K562 (cell line): Measurements from ENCODE around the gene PNPLA2.

ENCODE experiments used
- ARID1B ChIP-seq: fragments of 450-650 bp; IDR thresholded peaks from 2 replicates; pipeline ENCODE4 v1.6.1; 2016; ENCODE audit warnings: antibody characterized with exemption, mild to moderate bottlenecking, inconsistent platforms
- CBX5 ChIP-seq: IDR thresholded peaks from 2 replicates; pipeline ENCODE4 v1.6.1; 2014; ENCODE audit warnings: low read depth, borderline replicate concordance
- MAFF ChIP-seq: IDR thresholded peaks from 2 replicates; pipeline ENCODE4 v1.6.1; 2012; ENCODE audit warnings: low read length, improper control_type of control experiment
- MEF2A ChIP-seq: IDR thresholded peaks from 2 replicates; pipeline ENCODE4 v1.6.1; 2011; ENCODE audit warnings: low read depth, mild to moderate bottlenecking, low read length, moderate library complexity; ENCODE audit not compliant: control insufficient read depth
- POLR2AphosphoS5 ChIP-seq: IDR thresholded peaks from 2 replicates; pipeline ENCODE4 v1.6.1; 2011; ENCODE audit warnings: mild to moderate bottlenecking, low read depth, low read length, moderate library complexity; ENCODE audit not compliant: control insufficient read depth, insufficient read depth
- RFX7 ChIP-seq: fragments of 250-450 bp; sonication (Bioruptor Pico); IDR thresholded peaks from 2 replicates; pipeline ENCODE4 v1.5.1; 2021; ENCODE audit warnings: mild to moderate bottlenecking
- TBL1XR1 ChIP-seq, 2 experiments: IDR thresholded peaks; 2 replicates each; pipeline ENCODE4 v1.6.1; 2012; ENCODE audit warnings: improper control_type of control experiment in 2 of 2, low read length in 2 of 2, mild to moderate bottlenecking in 1 of 2
- YY1 ChIP-seq, 3 experiments: IDR thresholded peaks; 2 replicates each; pipeline ENCODE4 v1.6.1; 2011; ENCODE audit warnings: low read length in 2 of 3, mild to moderate bottlenecking in 2 of 3, moderate library complexity in 2 of 3, borderline replicate concordance in 1 of 3, control low read depth in 1 of 3, low read depth in 1 of 3; ENCODE audit not compliant: insufficient read depth in 3 of 3, insufficient replicate concordance in 2 of 3, control insufficient read depth in 1 of 3, insufficient read length in 1 of 3; ENCODE audit errors: extremely low read depth in 1 of 3
- TF ChIP-seq, protein P1 (sequence below), 3 experiments: IDR thresholded peaks in 2 of 3; conservative IDR thresholded peaks in 1 of 3; 2 replicates each; pipeline ENCODE4 v1.5.1; 2011 to 2012; ENCODE audit warnings: low read length in 3 of 3, mild to moderate bottlenecking in 3 of 3, control low read depth in 2 of 3, improper control_type of control experiment in 1 of 3, inconsistent platforms in 1 of 3, low read depth in 1 of 3, mixed read lengths in 1 of 3, moderate library complexity in 1 of 3; ENCODE audit not compliant: insufficient read depth in 2 of 3
- TF ChIP-seq, protein P2 (sequence below), 2 experiments: IDR thresholded peaks; 2 replicates each; pipeline ENCODE4 v1.6.1; 2012; ENCODE audit warnings: improper control_type of control experiment in 2 of 2, low read depth in 2 of 2, low read length in 2 of 2, borderline replicate concordance in 1 of 2

DNA sequence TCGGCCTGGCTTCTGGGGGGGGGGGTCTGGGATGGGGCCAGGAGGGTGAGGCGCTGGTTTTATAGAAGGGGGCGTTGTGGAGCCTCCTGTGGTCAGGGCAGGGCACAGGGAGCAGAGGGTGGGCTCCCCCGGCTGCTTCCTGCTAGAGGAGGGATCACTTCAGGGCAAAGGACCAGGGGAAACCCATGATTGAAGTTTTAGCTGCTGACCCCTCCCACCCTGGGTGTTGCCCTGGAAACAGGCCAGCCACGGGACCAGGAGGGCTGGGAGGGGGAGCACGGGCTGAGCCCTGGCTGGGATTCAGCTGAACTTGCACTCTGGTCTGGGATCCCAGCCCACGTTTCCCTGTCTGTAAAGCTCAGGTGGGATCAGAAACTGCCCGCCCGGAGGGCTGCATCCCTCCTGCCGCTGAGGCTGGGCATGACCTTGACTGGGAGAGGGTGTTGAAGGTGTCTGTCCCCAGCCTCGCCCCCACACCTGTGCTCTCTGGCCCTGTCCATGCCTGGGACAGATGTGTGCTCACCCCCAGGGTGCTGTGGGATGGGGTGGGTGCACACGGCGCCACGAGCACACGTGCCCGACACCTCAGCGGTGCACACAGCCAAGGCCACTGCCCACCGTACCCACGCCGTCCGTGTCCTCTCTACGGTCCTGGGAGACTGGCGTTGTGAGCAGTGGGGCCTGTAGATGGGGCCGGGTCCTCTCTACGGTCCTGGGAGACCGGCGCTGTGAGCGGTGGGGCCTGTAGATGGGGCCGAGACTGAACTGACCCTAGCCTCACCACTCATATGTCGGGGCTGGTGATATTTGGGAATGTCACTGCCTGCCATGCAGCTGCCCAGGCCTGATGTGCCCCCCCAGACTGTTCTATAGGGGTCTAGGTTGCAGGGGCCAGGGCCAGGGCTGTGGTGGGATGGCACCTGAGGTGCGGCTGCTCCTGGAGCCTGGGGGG lies 26.3 kb downstream of the PNPLA2 start:
- TF ChIP-seq POLR2AphosphoS5, result no peak
- no peak for TF ChIP-seq YY1 (IDR thresholded peaks at IDR 0.05; ENCODE audit: borderline replicate concordance in 1 of 3, control insufficient read depth in 1 of 3, extremely low read depth in 1 of 3, insufficient read depth in 3 of 3, insufficient read length in 1 of 3, insufficient replicate concordance in 2 of 3, low read depth in 1 of 3, low read length in 2 of 3)
- no peak for TF ChIP-seq TBL1XR1 (IDR thresholded peaks at IDR 0.05; ENCODE audit: low read length in 2 of 2)
- TF ChIP-seq, protein P1, sequence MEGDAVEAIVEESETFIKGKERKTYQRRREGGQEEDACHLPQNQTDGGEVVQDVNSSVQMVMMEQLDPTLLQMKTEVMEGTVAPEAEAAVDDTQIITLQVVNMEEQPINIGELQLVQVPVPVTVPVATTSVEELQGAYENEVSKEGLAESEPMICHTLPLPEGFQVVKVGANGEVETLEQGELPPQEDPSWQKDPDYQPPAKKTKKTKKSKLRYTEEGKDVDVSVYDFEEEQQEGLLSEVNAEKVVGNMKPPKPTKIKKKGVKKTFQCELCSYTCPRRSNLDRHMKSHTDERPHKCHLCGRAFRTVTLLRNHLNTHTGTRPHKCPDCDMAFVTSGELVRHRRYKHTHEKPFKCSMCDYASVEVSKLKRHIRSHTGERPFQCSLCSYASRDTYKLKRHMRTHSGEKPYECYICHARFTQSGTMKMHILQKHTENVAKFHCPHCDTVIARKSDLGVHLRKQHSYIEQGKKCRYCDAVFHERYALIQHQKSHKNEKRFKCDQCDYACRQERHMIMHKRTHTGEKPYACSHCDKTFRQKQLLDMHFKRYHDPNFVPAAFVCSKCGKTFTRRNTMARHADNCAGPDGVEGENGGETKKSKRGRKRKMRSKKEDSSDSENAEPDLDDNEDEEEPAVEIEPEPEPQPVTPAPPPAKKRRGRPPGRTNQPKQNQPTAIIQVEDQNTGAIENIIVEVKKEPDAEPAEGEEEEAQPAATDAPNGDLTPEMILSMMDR (IDR thresholded peaks at IDR 0.05 in 2 of 3, conservative IDR thresholded peaks at IDR 0.05 in 1 of 3; ENCODE audit: insufficient read depth in 2 of 3, low read depth in 1 of 3, low read length in 3 of 3), result no peak
- TF ChIP-seq MAFF, result no peak
- TF ChIP-seq ARID1B, result no peak
- TF ChIP-seq, protein P2, sequence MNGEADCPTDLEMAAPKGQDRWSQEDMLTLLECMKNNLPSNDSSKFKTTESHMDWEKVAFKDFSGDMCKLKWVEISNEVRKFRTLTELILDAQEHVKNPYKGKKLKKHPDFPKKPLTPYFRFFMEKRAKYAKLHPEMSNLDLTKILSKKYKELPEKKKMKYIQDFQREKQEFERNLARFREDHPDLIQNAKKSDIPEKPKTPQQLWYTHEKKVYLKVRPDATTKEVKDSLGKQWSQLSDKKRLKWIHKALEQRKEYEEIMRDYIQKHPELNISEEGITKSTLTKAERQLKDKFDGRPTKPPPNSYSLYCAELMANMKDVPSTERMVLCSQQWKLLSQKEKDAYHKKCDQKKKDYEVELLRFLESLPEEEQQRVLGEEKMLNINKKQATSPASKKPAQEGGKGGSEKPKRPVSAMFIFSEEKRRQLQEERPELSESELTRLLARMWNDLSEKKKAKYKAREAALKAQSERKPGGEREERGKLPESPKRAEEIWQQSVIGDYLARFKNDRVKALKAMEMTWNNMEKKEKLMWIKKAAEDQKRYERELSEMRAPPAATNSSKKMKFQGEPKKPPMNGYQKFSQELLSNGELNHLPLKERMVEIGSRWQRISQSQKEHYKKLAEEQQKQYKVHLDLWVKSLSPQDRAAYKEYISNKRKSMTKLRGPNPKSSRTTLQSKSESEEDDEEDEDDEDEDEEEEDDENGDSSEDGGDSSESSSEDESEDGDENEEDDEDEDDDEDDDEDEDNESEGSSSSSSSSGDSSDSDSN (IDR thresholded peaks at IDR 0.05; ENCODE audit: borderline replicate concordance in 1 of 2, low read depth in 2 of 2, low read length in 2 of 2), result no peak
- no peak for TF ChIP-seq CBX5
- TF ChIP-seq MEF2A, result no peak
- no peak for TF ChIP-seq RFX7 (CRISPR knock-in tag)
